ENCODE data around the gene KRTAP12-1.
"Not testable (repeated sequence)": the region's sequence is repeated elsewhere in the genome, so short reads cannot be mapped to it uniquely, and the experiment has no call there.

Gene KRTAP12-1

GRCh38 chr21:44648557-44649311, 33.2 kb downstream of the KRTAP12-1 start:
- FAIRE-seq (no peak), DNase-seq (ENCODE audit: insufficient read length, low spot score) (no peak)

DNA sequence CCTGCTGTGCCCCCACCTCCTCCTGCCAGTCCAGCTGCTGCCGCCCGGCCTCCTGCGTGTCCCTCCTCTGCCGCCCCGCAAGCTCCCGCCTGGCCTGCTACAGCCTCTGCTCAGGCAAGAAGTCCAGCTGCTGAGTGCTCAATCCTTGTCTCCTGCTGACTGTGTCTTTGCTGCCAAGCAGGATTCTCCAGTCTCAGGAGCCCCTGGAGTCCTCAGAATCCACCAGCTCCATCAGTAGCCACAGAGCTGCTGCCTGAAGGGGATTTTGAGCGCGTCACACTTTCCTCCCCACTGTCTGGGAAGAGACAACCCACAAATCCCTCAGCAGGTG, 34.8 kb downstream of the KRTAP12-1 start:
- no peak for FAIRE-seq

DNA sequence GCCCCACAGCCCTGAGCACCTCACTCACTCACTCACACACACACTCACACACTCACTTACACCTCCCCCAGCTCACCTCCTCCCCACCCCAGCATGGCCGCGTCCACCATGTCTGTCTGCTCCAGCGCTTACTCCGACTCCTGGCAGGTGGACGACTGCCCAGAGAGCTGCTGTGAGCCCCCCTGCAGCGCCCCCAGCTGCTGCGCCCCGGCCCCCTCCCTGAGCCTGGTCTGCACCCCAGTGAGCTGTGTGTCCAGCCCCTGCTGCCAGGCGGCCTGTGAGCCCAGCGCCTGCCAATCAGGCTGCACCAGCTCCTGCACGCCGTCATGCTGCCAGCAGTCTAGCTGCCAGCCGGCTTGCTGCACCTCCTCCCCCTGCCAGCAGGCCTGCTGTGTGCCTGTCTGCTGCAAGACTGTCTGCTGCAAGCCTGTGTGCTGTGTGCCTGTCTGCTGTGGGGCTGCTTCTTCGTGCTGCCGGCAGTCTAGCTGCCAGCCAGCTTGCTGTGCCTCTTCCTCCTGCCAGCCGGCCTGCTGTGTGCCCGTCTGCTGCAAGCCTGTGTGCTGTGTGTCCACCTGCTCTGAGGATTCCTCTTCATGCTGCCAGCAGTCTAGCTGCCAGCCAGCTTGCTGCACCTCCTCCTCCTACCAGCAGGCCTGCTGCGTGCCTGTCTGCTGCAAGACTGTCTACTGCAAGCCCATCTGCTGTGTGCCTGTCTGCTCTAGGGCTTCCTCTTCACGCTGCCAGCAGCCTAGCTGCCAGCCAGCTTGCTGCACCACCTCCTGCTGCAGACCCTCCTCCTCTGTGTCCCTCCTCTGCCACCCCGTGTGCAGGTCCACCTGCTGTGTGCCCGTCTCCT, 35.4 kb downstream of the KRTAP12-1 start, which contains the start of gene KRTAP10-11:
TSS of gene KRTAP10-11 (plus strand) at position 49 of the 856 bp plus-strand sequence. CDS start at position 94, 45 bp downstream.
- not testable (repeated sequence) for DNase-seq (ENCODE audit: insufficient read length, low spot score)
- peak; percentile 9 for FAIRE-seq

More for the DNA sequence above, 34.8 kb downstream of the KRTAP12-1 start:
- DNase-seq (ENCODE audit: insufficient read length, low spot score): no peak

- no peak for DNase-seq (ENCODE audit: insufficient read length, low spot score)
- FAIRE-seq: no peak
These were observed 37.1 kb downstream of the KRTAP12-1 start for GRCh38 chr21:44644878-44645277.

DNA sequence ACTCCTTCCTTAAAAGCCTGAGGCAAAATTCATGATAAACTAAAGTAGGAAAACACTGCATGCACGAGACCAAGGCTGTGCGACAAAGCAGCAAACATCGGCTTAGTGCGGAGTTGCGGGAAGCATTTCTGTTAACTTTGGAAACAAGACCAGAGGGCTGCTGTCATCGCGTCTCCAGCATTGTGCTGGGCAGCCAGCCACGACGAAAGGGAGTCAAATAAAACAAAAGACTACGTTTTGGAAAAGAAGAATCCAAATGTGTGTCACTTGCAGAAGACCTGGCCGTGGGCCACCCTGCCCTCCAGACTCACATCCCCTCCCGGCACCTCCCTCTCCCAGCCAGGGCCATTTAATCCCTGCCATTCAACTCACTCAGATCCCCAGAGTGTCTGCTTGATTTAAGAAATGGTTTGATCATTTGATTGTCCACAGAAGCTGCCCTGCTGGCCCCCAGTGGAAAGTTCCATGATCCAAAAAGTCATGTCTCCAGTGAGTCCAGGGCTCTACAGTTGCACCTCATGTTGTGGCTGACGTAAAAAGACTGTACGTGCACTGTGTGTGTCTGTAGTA, 38.1 kb downstream of the KRTAP12-1 start:
- FAIRE-seq (no peak), DNase-seq (ENCODE audit: insufficient read length, low spot score) (no peak)

- FAIRE-seq (no peak), DNase-seq (ENCODE audit: insufficient read length, low spot score) (no peak)
These were observed 41.2 kb downstream of the KRTAP12-1 start for GRCh38 chr21:44640761-44641160.

DNA sequence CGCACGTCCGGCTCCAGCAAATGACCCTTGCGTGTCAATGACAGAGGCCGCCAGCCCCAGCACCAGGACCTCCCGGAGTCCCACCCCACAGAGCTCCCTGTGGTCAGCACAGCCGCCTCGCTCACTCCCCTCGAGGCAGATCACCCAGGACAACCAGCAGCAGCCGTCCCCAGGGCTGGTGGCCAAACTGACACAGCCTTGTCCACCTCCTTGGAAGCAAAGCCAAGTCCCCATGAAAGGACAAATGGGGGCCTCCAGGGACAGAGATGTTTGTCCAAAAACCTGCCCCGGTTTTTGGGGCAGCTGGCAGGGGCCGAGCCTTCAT, 42.7 kb downstream of the KRTAP12-1 start:
- no peak for FAIRE-seq
- no peak for DNase-seq (ENCODE audit: insufficient read length, low spot score)

DNA sequence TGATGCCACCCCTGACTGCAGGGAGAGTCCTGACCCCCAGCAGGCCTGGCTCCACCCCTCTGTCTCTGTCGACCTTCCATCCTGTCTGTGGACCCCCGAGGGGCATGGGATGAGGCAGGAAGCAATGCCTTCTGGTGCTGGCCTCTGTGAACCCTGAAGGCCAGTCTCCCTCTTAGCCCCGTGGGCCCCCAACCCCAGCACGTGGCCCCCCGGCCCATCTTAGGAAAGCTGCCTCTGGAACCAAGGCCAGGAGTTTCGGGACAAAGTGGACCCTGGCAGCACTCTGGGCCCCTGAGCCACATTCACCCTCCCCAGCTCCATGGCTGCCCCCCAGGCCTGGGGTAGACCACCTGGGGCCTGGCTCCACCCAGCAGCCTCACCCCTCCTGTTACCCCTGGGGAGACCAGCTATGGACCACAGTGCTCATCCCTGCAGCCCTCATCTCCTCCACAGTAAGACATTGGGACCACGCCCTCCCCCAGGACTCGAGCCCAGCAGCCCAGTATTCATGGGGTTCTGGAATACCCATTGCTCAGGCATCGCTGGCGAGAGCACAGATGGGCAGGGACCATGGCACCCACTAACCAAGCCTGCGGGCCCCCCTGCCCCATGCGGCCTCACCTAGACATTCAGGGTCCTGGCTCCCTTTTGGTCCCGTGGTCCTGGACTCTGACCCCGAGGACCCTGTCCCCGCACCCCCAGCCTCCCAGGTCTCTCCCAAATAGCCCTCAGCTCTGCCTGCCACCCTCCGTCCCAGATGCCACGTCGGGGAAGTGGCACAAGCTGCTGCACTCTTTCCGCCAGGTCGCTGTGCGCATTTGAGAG, 43.2 kb downstream of the KRTAP12-1 start:
- not testable (repeated sequence) for FAIRE-seq; DNase-seq (ENCODE audit: insufficient read length, low spot score)

DNA sequence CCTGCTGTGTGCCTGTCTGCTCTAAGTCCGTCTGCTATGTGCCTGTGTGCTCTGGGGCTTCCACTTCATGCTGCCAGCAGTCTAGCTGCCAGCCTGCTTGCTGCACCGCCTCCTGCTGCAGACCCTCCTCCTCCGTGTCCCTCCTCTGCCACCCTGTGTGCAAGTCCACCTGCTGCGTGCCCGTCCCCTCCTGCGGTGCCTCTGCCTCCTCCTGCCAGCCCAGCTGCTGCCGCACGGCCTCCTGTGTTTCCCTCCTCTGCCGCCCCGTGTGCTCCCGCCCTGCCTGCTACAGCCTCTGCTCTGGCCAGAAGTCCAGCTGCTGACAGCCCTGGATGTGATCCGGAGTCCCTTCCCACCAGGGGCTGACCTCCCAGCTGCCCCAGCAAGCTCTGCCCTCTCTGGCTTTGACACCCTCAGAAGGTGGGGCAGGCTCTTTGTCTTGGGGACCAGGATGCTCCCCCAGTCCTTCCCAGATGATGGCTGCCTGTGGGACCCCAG, 44.1 kb downstream of the KRTAP12-1 start:
- not testable (repeated sequence) for DNase-seq (ENCODE audit: insufficient read length, low spot score)
- FAIRE-seq: peak; percentile 72

GRCh38 chr21:44637018-44637850, 44.7 kb downstream of the KRTAP12-1 start, which contains the start of gene KRTAP10-10:
KRTAP10-10 (plus strand) TSS chr21:44637356; CDS start chr21:44637418, 62 bp downstream.
- DNase-seq (ENCODE audit: insufficient read length, low spot score) (no peak), FAIRE-seq (peak; percentile 65)

- FAIRE-seq (no peak), DNase-seq (ENCODE audit: insufficient read length, low spot score) (no peak)
These were observed 45.5 kb downstream of the KRTAP12-1 start for GRCh38 chr21:44636209-44637017.

DNA sequence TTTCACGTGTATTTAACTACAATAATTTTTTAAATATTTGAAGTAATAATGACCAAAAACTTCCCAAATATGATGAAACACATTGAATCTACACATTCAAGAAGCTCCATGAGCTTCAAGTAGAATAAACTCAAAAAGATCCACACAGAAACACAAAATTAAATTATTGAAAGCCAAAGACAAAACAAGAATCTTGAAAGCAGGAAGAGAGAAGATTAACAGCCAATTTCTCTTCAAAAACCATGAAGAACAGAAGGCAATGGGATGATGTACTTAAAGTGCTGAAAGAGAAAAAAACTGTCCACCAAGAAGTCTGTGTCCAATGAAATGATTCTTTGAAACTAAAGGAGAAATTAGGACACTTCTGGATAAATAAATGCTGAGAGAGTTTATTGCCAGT, 49.9 kb downstream of the KRTAP12-1 start:
- no peak for FAIRE-seq

More for the DNA sequence above, 49.9 kb downstream of the KRTAP12-1 start:
- no peak for DNase-seq (ENCODE audit: insufficient read length, low spot score)
